DOHH2 (cell line): ENCODE data around the gene PRRG4.
"Not testable (repeated sequence)": the region's sequence is repeated elsewhere in the genome, so short reads cannot be mapped to it uniquely, and the experiment has no call there.

ENCODE experiments used
- H3F3A ChIP-seq: fragments of 200-600 bp; sonication (generic), shearing (Covaris generic); 2 replicates; pipeline ENCODE4 v1.6.0; 2016; ENCODE audit warnings: antibody characterized with exemption, mild to moderate bottlenecking; ENCODE audit not compliant: control insufficient read depth, insufficient read depth
- H3K27ac ChIP-seq: fragments of 200-600 bp; sonication (generic); 2 replicates; pipeline ENCODE4 v1.5.1; 2014; ENCODE audit warnings: low read depth, mild to moderate bottlenecking, low read length, moderate library complexity
- H3K27me3 ChIP-seq: fragments of 200-600 bp; sonication (generic); 2 replicates; pipeline ENCODE4 v1.6.1; 2014; ENCODE audit warnings: mild to moderate bottlenecking, low read length, mixed read lengths; ENCODE audit not compliant: control insufficient read depth
- H3K36me3 ChIP-seq: fragments of 200-600 bp; sonication (generic); 2 replicates; pipeline ENCODE4 v1.6.1; 2014; ENCODE audit warnings: mild to moderate bottlenecking, low read length, moderate library complexity, mixed read lengths; ENCODE audit not compliant: control insufficient read depth
- H3K4me1 ChIP-seq: fragments of 200-600 bp; sonication (generic); 2 replicates; pipeline ENCODE4 v1.6.1; 2014; ENCODE audit warnings: mild to moderate bottlenecking, low read length, mixed read lengths; ENCODE audit not compliant: control insufficient read depth
- H3K4me2 ChIP-seq: fragments of 200-600 bp; sonication (generic); 2 replicates; pipeline ENCODE4 v1.6.0; 2014; ENCODE audit warnings: mild to moderate bottlenecking, low read length, moderate library complexity
- H3K4me3 ChIP-seq: fragments of 200-600 bp; sonication (generic); 2 replicates; pipeline ENCODE4 v1.5.1; 2014; ENCODE audit warnings: mild to moderate bottlenecking, low read length, mixed read lengths
- H3K79me2 ChIP-seq: fragments of 200-600 bp; sonication (generic); 2 replicates; pipeline ENCODE4 v1.6.1; 2014; ENCODE audit warnings: mild to moderate bottlenecking, low read length, mixed read lengths; ENCODE audit not compliant: control insufficient read depth
- H3K9me2 ChIP-seq: fragments of 200-600 bp; sonication (generic); replicated peaks from 2 replicates; pipeline ENCODE4 v1.6.1; 2014; ENCODE audit warnings: mild to moderate bottlenecking, low read length, mixed read lengths; ENCODE audit not compliant: control insufficient read depth
- H3K9me3 ChIP-seq: fragments of 200-600 bp; sonication (generic); 2 replicates; pipeline ENCODE4 v1.6.1; 2014; ENCODE audit warnings: antibody characterized with exemption, low read length, mixed read lengths; ENCODE audit not compliant: control insufficient read depth, insufficient read depth
- H4K20me1 ChIP-seq: fragments of 200-600 bp; sonication (generic); 2 replicates; pipeline ENCODE4 v1.6.0; 2014; ENCODE audit warnings: low read depth, mild to moderate bottlenecking, antibody characterized with exemption, low read length, moderate library complexity; ENCODE audit not compliant: control insufficient read depth, insufficient read depth
- EZH2phosphoT487 ChIP-seq: fragments of 200-600 bp; sonication (generic); IDR thresholded peaks from 2 replicates; pipeline ENCODE4 v1.6.1; 2017; ENCODE audit warnings: borderline replicate concordance, mild to moderate bottlenecking, antibody characterized with exemption, low read length, moderate library complexity, mixed read lengths
- TF ChIP-seq, protein P1 (sequence below): fragments of 200-600 bp; sonication (generic); IDR thresholded peaks from one replicate; pipeline ENCODE4 v1.5.1; 2014; ENCODE audit warnings: antibody characterized with exemption, mild to moderate bottlenecking, low read depth, low read length; ENCODE audit not compliant: poor library complexity, severe bottlenecking

PRRG4 gene

DNA sequence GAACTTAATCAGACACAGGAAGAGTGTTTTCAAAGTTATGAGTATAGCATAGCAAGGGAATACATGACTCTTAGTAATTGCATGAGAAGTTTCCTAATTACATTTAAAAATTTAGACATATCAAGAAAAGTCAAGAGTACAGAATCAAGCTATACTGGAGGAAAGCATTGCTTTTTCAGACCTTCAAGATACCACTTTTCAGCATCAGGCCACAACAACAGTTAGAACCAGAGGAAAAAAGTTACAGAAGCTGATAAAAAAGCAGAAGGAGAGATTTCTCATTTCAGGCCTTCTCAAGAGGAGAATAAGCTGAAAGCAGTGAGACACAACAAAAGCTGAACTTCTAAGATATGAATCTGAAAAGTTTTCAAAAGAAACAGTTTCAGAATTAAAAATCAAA lies 34.8 kb downstream of the PRRG4 start:
- H3K79me2 ChIP-seq, result no peaks in the 10 kb centered on the region
- no peaks in the 10 kb centered on the region for H3F3A ChIP-seq
- TF ChIP-seq, protein P1, sequence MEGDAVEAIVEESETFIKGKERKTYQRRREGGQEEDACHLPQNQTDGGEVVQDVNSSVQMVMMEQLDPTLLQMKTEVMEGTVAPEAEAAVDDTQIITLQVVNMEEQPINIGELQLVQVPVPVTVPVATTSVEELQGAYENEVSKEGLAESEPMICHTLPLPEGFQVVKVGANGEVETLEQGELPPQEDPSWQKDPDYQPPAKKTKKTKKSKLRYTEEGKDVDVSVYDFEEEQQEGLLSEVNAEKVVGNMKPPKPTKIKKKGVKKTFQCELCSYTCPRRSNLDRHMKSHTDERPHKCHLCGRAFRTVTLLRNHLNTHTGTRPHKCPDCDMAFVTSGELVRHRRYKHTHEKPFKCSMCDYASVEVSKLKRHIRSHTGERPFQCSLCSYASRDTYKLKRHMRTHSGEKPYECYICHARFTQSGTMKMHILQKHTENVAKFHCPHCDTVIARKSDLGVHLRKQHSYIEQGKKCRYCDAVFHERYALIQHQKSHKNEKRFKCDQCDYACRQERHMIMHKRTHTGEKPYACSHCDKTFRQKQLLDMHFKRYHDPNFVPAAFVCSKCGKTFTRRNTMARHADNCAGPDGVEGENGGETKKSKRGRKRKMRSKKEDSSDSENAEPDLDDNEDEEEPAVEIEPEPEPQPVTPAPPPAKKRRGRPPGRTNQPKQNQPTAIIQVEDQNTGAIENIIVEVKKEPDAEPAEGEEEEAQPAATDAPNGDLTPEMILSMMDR, result no peak
- TF ChIP-seq EZH2phosphoT487, result no peak
- H3K36me3 ChIP-seq, result no peaks in the 10 kb centered on the region
- H4K20me1 ChIP-seq, result no peaks in the 10 kb centered on the region
- H3K27ac ChIP-seq, result no peak overlapping the region
- H3K4me2 ChIP-seq, result no peak overlapping the region
- H3K4me1 ChIP-seq, result no peaks in the 10 kb centered on the region
- H3K27me3 ChIP-seq, result no peaks in the 10 kb centered on the region
- H3K9me3 ChIP-seq, result no peaks in the 10 kb centered on the region
- H3K4me3 ChIP-seq, result no peak overlapping the region
- H3K9me2 ChIP-seq, result no peaks in the 10 kb centered on the region

DNA sequence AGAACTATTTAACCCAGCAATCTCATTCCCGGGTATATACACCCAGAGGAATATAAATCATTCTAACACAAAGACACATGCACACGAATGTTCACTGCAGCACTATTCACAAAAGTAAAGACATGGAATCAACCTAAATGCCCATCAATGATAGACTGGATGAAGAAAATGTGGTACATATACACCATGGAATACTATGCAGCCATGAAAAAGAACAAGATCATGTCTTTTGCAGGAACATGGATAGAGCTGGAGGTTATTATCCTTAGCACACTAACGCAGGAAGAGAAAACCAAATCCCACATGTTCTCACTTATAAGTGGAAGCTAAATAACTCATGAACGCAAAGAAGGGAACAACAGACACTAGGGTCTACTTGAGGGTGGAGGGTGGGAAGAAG lies 39.0 kb downstream of the PRRG4 start:
- H3F3A ChIP-seq, H3K27ac ChIP-seq, H3K9me3 ChIP-seq, H3K4me2 ChIP-seq, H3K4me1 ChIP-seq, H3K79me2 ChIP-seq, H3K36me3 ChIP-seq, H4K20me1 ChIP-seq, H3K9me2 ChIP-seq, H3K27me3 ChIP-seq, H3K4me3 ChIP-seq: not testable (repeated sequence)

DNA sequence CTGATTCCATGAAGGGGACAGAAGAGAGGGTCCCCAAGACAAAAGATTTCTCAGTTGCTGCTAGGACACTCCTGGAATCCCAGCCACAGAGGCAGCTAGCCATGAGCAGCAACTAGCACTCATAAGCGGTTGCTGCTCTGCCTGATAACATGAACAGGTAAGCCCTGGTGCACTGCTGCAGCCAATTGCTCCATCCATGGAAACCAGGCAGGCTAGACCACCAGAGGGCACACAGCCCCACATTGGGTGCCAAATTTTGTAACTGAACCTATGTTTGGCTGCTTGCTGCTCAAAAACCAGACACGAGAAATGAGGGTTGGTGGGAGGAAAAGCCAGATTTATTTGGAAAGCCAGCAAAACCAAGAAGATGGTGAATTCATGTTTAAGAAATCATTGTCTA lies 40.9 kb downstream of the PRRG4 start:
- H3K27me3 ChIP-seq, result no peaks in the 10 kb centered on the region; the same call in 1 of the 2 replicates
- H3K4me2 ChIP-seq, result no peak overlapping the region
- H3K9me3 ChIP-seq, result no peaks in the 10 kb centered on the region
- no peaks in the 10 kb centered on the region for H3F3A ChIP-seq
- H3K27ac ChIP-seq, result no peak overlapping the region
- H3K4me1 ChIP-seq, result no peaks in the 10 kb centered on the region
- H3K79me2 ChIP-seq, result no peaks in the 10 kb centered on the region
- TF ChIP-seq, protein P1, result peak; percentile 27
- TF ChIP-seq EZH2phosphoT487, result no peak
- no peaks in the 10 kb centered on the region for H3K36me3 ChIP-seq
- H4K20me1 ChIP-seq, result no peaks in the 10 kb centered on the region
- H3K4me3 ChIP-seq, result no peak overlapping the region
- H3K9me2 ChIP-seq, result no peaks in the 10 kb centered on the region

DNA sequence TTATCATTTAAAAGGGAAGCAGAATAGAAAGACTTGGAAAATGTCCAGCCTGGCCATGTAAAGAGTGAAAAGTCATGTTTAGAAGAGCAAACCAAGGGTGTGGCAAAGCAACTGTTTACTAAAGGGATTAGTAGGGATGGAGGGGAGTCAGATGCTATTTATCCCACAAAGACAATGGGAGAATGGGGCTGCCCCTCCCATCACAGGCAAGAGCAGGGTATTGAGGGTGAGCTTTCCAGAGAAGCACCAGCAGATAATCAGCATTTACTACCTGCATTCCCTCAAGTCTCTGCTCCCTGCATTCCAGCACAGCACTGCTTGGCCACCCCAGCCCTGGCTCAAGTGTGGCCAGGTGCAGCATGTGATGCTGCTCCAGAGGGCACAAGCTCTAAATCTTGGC lies 44.4 kb downstream of the PRRG4 start:
- H3K4me2 ChIP-seq, result no peak overlapping the region
- no peaks in the 10 kb centered on the region for H3K79me2 ChIP-seq
- TF ChIP-seq EZH2phosphoT487, result no peak
- TF ChIP-seq, protein P1, result no peak
- no peaks in the 10 kb centered on the region for H3K4me1 ChIP-seq
- peaks cover 4% of the 10 kb centered on the region for H3K27me3 ChIP-seq
- H4K20me1 ChIP-seq, result no peaks in the 10 kb centered on the region
- no peaks in the 10 kb centered on the region for H3K36me3 ChIP-seq
- H3K27ac ChIP-seq, result no peak overlapping the region
- H3K9me2 ChIP-seq, result no peaks in the 10 kb centered on the region
- H3K4me3 ChIP-seq, result no peak overlapping the region
- H3K9me3 ChIP-seq, result no peaks in the 10 kb centered on the region
- H3F3A ChIP-seq, result no peaks in the 10 kb centered on the region
